GM12878 (cell line): ENCODE results near the gene NFATC1. TPM values are rescaled to one million over a fixed set of nuclear protein-coding genes. Genes with fewer than 3 reads are reported as not detected.

Experiments
- ATAC-seq: fragments of 200-7000 bp; cut with Tn5 transposase; 3 replicates; pipeline ENCODE4 v1.9.1; 2020; ENCODE audit warnings: mild to moderate bottlenecking, moderate library complexity
- BruUV-seq: library from RNA; stranded (reverse); fragments of 400-500 nt; replicated peaks from 2 replicates; lab custom pipeline; 2021; lab: Mats Ljungman, UMichigan
- CTCF ChIA-PET: fragments of 300-600 bp; sonication (Branson Sonifier 250); formaldehyde crosslinking; extraction: SDS; loops from one replicate; lab custom pipeline; 2021; ENCODE audit warnings: inconsistent platforms; lab: Yijun Ruan, JAX
- POLR2A ChIA-PET: fragments of 350-600 bp; formaldehyde crosslinking; extraction: SDS; loops from one replicate; lab custom pipeline; 2021; ENCODE audit warnings: inconsistent platforms; lab: Charles Lee
- RAD21 ChIA-PET: fragments of 300-600 bp; sonication (Branson Sonifier 250); formaldehyde crosslinking; loops from one replicate; lab custom pipeline; 2023; ENCODE audit warnings: antibody characterized with exemption; ENCODE audit not compliant: unreplicated experiment; lab: Charles Lee
- SMC1A ChIA-PET: fragments of 300-600 bp; sonication (Branson Sonifier 250); formaldehyde crosslinking; loops from one replicate; lab custom pipeline; 2023; ENCODE audit not compliant: unreplicated experiment, uncharacterized antibody; lab: Charles Lee
- DNase-seq: peaks from one replicate; pipeline ENCODE4 v3.0.0-alpha.2; 2011; ENCODE audit warnings: low read depth, low spot score
- FAIRE-seq: peaks from 3 replicates; lab custom pipeline; 2011; peaks lifted over from hg19 to GRCh38; lab: Jason Lieb, UNC
- H2AFZ ChIP-seq: 2 replicates; pipeline ENCODE4 v1.6.0; 2011; ENCODE audit warnings: low read depth, low read length, control low read depth; ENCODE audit not compliant: control insufficient read depth
- H3K27ac ChIP-seq: 2 replicates; pipeline ENCODE4 v1.5.1; 2011; ENCODE audit warnings: control low read depth; ENCODE audit not compliant: control insufficient read depth, insufficient read depth
- H3K27me3 ChIP-seq, 2 experiments: replicated peaks in 1 of 2; 2 replicates each; pipeline versions ENCODE4 v1.6.0 to v1.6.1; 2011; ENCODE audit warnings: low read length in 1 of 2; ENCODE audit not compliant: control insufficient read depth in 2 of 2, insufficient read depth in 2 of 2
- H3K36me3 ChIP-seq, 2 experiments: 2 replicates each; pipeline ENCODE4 v1.5.1; 2011; ENCODE audit warnings: low read length in 1 of 2; ENCODE audit not compliant: control insufficient read depth in 2 of 2, insufficient read depth in 2 of 2
- H3K4me1 ChIP-seq: 2 replicates; pipeline ENCODE4 v1.6.1; 2011; ENCODE audit warnings: mild to moderate bottlenecking, low read length, moderate library complexity, mixed read lengths; ENCODE audit not compliant: control insufficient read depth, insufficient read depth
- H3K4me2 ChIP-seq: 2 replicates; pipeline ENCODE4 v1.6.0; 2011; ENCODE audit warnings: control low read depth; ENCODE audit not compliant: control insufficient read depth, insufficient read depth
- H3K4me3 ChIP-seq: fragments of 200-600 bp; sonication (generic); 2 replicates; pipeline ENCODE4 v1.5.1; 2016
- H3K79me2 ChIP-seq: 2 replicates; pipeline ENCODE4 v1.6.0; 2011; ENCODE audit warnings: low read length; ENCODE audit not compliant: control insufficient read depth, insufficient read depth
- H3K9ac ChIP-seq: 2 replicates; pipeline ENCODE4 v1.8.0; 2011; ENCODE audit warnings: low read length, control low read depth, mixed read lengths; ENCODE audit not compliant: control insufficient read depth, insufficient read depth
- H3K9me3 ChIP-seq: replicated peaks from 3 replicates; pipeline ENCODE4 v1.5.1; 2011; ENCODE audit warnings: mild to moderate bottlenecking, low read length; ENCODE audit not compliant: control insufficient read depth, insufficient read depth
- H4K20me1 ChIP-seq: 2 replicates; pipeline ENCODE4 v1.6.0; 2011; ENCODE audit not compliant: control insufficient read depth, insufficient read depth
- EP300 ChIP-seq, 2 experiments: fragments of 150-350 bp in 1 of 2; IDR thresholded peaks; 2 replicates each; pipeline ENCODE4 v1.6.1; 2011 to 2012; ENCODE audit warnings: low read depth in 2 of 2, low read length in 2 of 2, borderline replicate concordance in 1 of 2, improper control_type of control experiment in 1 of 2, inconsistent platforms in 1 of 2; ENCODE audit not compliant: control insufficient read depth in 1 of 2
- HDGF ChIP-seq: fragments of 450-650 bp; IDR thresholded peaks from 2 replicates; pipeline ENCODE4 v1.6.1; 2016; ENCODE audit warnings: antibody characterized with exemption
- RB1 ChIP-seq: fragments of 450-650 bp; formaldehyde crosslinking; IDR thresholded peaks from 2 replicates; pipeline ENCODE4 v1.6.1; 2017; ENCODE audit warnings: mild to moderate bottlenecking, borderline replicate concordance
- TCF3 ChIP-seq: IDR thresholded peaks from 2 replicates; pipeline ENCODE4 v1.6.1; 2012; ENCODE audit warnings: low read depth, mild to moderate bottlenecking, low read length, borderline replicate concordance; ENCODE audit not compliant: insufficient read depth
- ZNF207 ChIP-seq: fragments of 450-650 bp; IDR thresholded peaks from 2 replicates; pipeline ENCODE4 v1.6.1; 2014; ENCODE audit warnings: antibody characterized with exemption, mild to moderate bottlenecking, borderline replicate concordance
- ZNF274 ChIP-seq: IDR thresholded peaks from one replicate; pipeline ENCODE4 v1.8.0; 2011; ENCODE audit not compliant: insufficient read length, insufficient read depth
- WGBS: methylation state at CpG from one replicate; pipeline ENCODE4 v1.1.6; 2016; ENCODE audit warnings: low lambda C conversion rate; ENCODE audit not compliant: insufficient replicate concordance, insufficient coverage; ENCODE audit errors: missing lambda C conversion rate; 5-methylcytosine and 5-hydroxymethylcytosine counted together
- in situ Hi-C: fragments of 300-500 bp; cut with MboI; formaldehyde crosslinking; loops from 9 replicates; pipeline ENCODE4 v1.14.3; 2018; ENCODE audit warnings: mixed read lengths
- intact Hi-C: fragments of 100-400 bp; cut with micrococcal nuclease; formaldehyde crosslinking; loops from one replicate; pipeline ENCODE4 v1.14.2; 2022; ENCODE audit not compliant: unreplicated experiment
- polyA plus RNA-seq, 11 experiments: library from polyadenylated mRNA; depleted of rRNA in 4 of 11; unstranded in 6 of 11; stranded (reverse) in 5 of 11; fragments of >200 nt; fragmentation: Nextera tagmentation in 4 of 11; fragmentation: Illumina TruSeq in 1 of 11; extraction: Ambion mirVana in 4 of 11; extraction: Trizol in 1 of 11; gene quantifications; 1 replicate in 1 of 11; 2 replicates in 10 of 11; pipeline versions ENCODE4 v1.2.1 to v1.2.3, GENCODE V29; 2011 to 2016; ENCODE audit warnings: inconsistent platforms in 2 of 11, missing spikeins in 2 of 11, low read depth in 1 of 11
- total RNA-seq, 4 experiments: library from RNA; depleted of rRNA in 3 of 4; stranded (reverse); fragments of >200 nt in 3 of 4; fragmentation: Illumina TruSeq in 1 of 4; extraction: Trizol in 1 of 4; gene quantifications; 2 replicates each; pipeline versions ENCODE4 v1.2.1 to v1.2.3, GENCODE V29; 2013 to 2021
- TF ChIP-seq, protein P1 (sequence below), 3 experiments: IDR thresholded peaks in 2 of 3; conservative IDR thresholded peaks in 1 of 3; 2 replicates each; pipeline ENCODE4 v1.5.1; 2011; ENCODE audit warnings: low read depth in 3 of 3, low read length in 3 of 3, mild to moderate bottlenecking in 3 of 3, control low read depth in 2 of 3, moderate library complexity in 2 of 3, inconsistent platforms in 1 of 3, mixed read lengths in 1 of 3; ENCODE audit not compliant: control insufficient read depth in 2 of 3, insufficient read depth in 1 of 3; ENCODE audit errors: extremely low read depth in 1 of 3

The NFATC1 gene
- total and polyA plus RNA-seq, 10 of the 15 experiments (the other 5 are each of a cell fraction or from before 2014, with no cell fraction given): 0.84 to 20.8 (median 5.1) TPM

DNA sequence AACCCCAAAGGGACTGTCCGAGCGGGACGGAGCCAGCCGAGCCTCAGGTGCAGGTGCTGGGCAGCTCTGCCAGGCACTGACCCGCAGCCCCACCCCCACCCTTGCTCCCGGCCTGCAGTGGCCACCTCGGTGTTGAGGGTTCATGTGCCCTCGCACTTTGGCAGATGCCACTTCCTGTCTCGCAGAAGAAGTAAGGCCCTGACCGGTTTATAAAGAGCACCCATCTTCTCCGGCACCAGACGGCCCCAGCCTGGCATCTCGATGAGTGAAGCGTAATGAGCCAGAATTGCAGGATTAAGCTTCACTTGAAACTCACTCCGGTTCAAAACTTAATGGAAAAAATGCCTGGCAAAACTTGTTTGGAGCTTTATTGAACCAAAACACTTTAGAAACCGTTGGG lies 10.9 kb upstream of the NFATC1 start (continued):
- no peak for TF ChIP-seq HDGF

DNA sequence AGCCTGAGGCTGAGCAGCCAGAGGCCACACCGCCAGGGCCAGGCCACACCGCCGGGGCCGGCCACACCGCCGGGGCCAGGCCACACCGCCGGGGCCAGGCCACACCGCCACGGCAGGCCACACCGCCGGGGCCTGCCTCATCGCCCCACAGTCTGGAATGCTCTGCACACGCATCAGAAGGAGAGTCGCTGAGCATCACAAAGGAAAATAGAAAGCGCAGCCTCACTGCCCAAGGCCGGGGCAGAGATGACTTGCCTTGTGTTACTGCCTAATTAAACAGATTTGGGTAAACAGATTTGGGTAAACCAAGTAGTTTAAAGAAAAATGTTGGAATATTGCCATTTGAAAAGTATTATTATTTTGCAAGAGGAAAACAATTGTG lies 10.4 kb upstream of the NFATC1 start:
- CTCF ChIA-PET: interaction anchor here (0.8 to 1.5 kb wide), 3 partner anchors 138 to 259 kb away, joined by 3 to 4 read pairs (median 4); no protein-coding TSS in a partner anchor
- in situ Hi-C loops: no loop called here

More for the DNA sequence above, 10.4 kb upstream of the NFATC1 start:
- Histone ChIP-seq H3K9me3 (no peaks in the 10 kb centered on the region), H3K27me3 (no peaks in the 10 kb centered on the region), H3K4me3 (no peak overlapping the region), H3K4me2 (no peak overlapping the region), H3K79me2 (no peaks in the 10 kb centered on the region), H3K27ac (no peak overlapping the region), H3K36me3 (0 out of 4 replicates have a peak, but pooled peaks cover 0 to under 1% of the 10 kb centered on the region in 2 experiments), H3K9ac (no peak overlapping the region), H4K20me1 (no peaks in the 10 kb centered on the region), H3K4me1 (no peaks in the 10 kb centered on the region), H2AFZ (no peak overlapping the region)
- FAIRE-seq (no peak), DNase-seq (no peak), ATAC-seq (no peak)
- 81% methylated on average over 15 of the region's 17 CpGs for WGBS
- intact Hi-C loops: no loop called here
- ChIA-PET POLR2A (no interaction called here), RAD21 (interaction anchor here (0.8 to 1.2 kb wide), 2 partner anchors 11 to 254 kb away, joined by 3 to 4 read pairs; partner anchors contain the start of gene NFATC1), SMC1A (interaction anchor here (0.7 kb wide), 1 partner anchor 257 kb away, joined by 3 read pairs; no protein-coding TSS in a partner anchor)
- TF ChIP-seq, protein P1, sequence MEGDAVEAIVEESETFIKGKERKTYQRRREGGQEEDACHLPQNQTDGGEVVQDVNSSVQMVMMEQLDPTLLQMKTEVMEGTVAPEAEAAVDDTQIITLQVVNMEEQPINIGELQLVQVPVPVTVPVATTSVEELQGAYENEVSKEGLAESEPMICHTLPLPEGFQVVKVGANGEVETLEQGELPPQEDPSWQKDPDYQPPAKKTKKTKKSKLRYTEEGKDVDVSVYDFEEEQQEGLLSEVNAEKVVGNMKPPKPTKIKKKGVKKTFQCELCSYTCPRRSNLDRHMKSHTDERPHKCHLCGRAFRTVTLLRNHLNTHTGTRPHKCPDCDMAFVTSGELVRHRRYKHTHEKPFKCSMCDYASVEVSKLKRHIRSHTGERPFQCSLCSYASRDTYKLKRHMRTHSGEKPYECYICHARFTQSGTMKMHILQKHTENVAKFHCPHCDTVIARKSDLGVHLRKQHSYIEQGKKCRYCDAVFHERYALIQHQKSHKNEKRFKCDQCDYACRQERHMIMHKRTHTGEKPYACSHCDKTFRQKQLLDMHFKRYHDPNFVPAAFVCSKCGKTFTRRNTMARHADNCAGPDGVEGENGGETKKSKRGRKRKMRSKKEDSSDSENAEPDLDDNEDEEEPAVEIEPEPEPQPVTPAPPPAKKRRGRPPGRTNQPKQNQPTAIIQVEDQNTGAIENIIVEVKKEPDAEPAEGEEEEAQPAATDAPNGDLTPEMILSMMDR (IDR thresholded peaks at IDR 0.05 in 2 of 3, conservative IDR thresholded peaks at IDR 0.05 in 1 of 3; ENCODE audit: control insufficient read depth in 2 of 3, extremely low read depth in 1 of 3, insufficient read depth in 1 of 3, low read depth in 3 of 3, low read length in 3 of 3): no peak
- TF ChIP-seq TCF3 (no peak), RB1 (no peak), ZNF274 (no peak), EP300 (IDR thresholded peaks at IDR 0.05; ENCODE audit: borderline replicate concordance in 1 of 2, control insufficient read depth in 1 of 2, low read depth in 2 of 2, low read length in 2 of 2) (no peak), ZNF207 (no peak)
- no TSS peak for BruUV-seq
